BLaER1 treated with 17β-estradiol and CSF1 and Interleukin-3, amounts not matched to agents 10 nM and 100 nM (cell line): ENCODE measurements around the gene KLF2.

Experiments used
- H3K27ac ChIP-seq, 11 experiments: shearing (Covaris generic); formaldehyde crosslinking; 2 replicates each; pipeline ENCODE4 v1.8.1; 2022
- H3K27me3 ChIP-seq, 11 experiments: shearing (Covaris generic); formaldehyde crosslinking; 2 replicates each; pipeline ENCODE4 v1.8.1; 2022
- H3K36me3 ChIP-seq, 11 experiments: shearing (Covaris generic); formaldehyde crosslinking; 2 replicates each; pipeline ENCODE4 v1.8.1; 2022
- H3K4me1 ChIP-seq, 10 experiments: shearing (Covaris generic); formaldehyde crosslinking; 2 replicates each; pipeline ENCODE4 v1.8.1; 2022
- H3K4me2 ChIP-seq, 11 experiments: shearing (Covaris generic); formaldehyde crosslinking; 2 replicates each; pipeline ENCODE4 v1.8.1; 2022
- H3K4me3 ChIP-seq, 10 experiments: shearing (Covaris generic); formaldehyde crosslinking; 2 replicates each; pipeline ENCODE4 v1.8.1; 2022
- H3K9ac ChIP-seq, 11 experiments: shearing (Covaris generic); formaldehyde crosslinking; 2 replicates each; pipeline ENCODE4 v1.8.1; 2022
- H3K9me3 ChIP-seq, 11 experiments: shearing (Covaris generic); formaldehyde crosslinking; replicated peaks in 1 of 11; 2 replicates each; pipeline ENCODE4 v1.8.1; 2022
- H4K20me1 ChIP-seq, 11 experiments: shearing (Covaris generic); formaldehyde crosslinking; 2 replicates each; pipeline ENCODE4 v1.8.1; 2022
- Cebpa-rat ChIP-seq, 11 experiments: shearing (Covaris generic); IDR thresholded peaks; 2 replicates each; pipeline ENCODE4 v1.8.1; 2022

KLF2 gene

DNA sequence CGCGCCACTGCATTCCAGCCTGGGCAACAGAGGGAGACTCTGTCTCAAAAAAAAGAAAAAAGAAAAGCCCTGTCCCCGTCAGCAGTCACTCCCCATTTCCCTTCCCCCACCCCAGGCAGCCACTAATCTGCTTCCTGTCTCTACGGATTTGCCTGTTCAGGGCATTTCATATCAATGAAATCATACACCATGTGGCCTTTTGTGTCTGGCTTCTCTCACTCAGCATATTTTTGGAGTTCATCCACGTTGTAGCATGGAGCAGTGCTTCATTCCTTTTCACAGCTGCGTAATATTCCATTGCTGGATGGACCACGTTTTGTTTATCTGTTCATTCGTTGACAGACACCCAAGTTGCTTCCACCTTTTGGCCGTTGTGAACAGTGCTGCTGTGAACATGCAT lies 36.1 kb upstream of the KLF2 start:
- H4K20me1 ChIP-seq, result no peaks in the 10 kb centered on the region
- H3K9ac ChIP-seq, result no peak overlapping the region
- no peak overlapping the region for H3K4me3 ChIP-seq
- no peaks in the 10 kb centered on the region for H3K36me3 ChIP-seq
- H3K9me3 ChIP-seq, result no peaks in the 10 kb centered on the region
- H3K27ac ChIP-seq, result no peak overlapping the region
- no peak for TF ChIP-seq Cebpa-rat (IDR thresholded peaks at IDR 0.05)
- peak overlapping the region in 2 of 11 experiments; percentile 28 to 87; a peak in 3 of 22 replicates for H3K4me2 ChIP-seq
- H3K4me1 ChIP-seq, result peaks cover 32 to 51% (median 39%) of the 10 kb centered on the region in 10 experiments
- H3K27me3 ChIP-seq, result peaks cover 0 to 16% (median 10%) of the 10 kb centered on the region in 11 experiments; a peak in 11 of 22 replicates

DNA sequence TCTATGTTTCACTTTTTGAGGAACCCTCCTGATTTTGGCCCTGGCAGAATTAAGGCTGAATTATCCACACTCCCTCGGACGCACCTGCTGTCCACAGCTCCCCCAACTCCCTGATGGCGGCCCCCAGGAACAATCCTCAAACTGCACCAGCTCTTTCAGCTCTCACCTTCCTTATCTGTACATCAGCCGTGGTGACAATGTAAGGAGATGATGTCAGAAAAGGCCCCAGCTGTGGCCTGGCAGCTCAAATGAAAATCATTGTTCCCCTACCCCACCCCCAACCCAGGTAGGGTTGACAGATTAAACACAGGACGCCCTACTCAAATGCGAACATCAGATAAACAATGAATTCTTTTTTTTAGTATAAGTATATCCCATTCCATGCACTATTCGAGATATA lies 35.0 kb upstream of the KLF2 start:
- no peak overlapping the region for H3K4me2 ChIP-seq
- H3K4me3 ChIP-seq, result no peak overlapping the region
- no peak overlapping the region for H3K9ac ChIP-seq
- peaks cover 21 to 48% (median 33%) of the 10 kb centered on the region in 10 experiments for H3K4me1 ChIP-seq
- peaks cover 0 to 16% (median 10%) of the 10 kb centered on the region in 11 experiments; a peak in 11 of 22 replicates for H3K27me3 ChIP-seq
- H3K27ac ChIP-seq, result no peak overlapping the region
- no peak for TF ChIP-seq Cebpa-rat (IDR thresholded peaks at IDR 0.05)
- H4K20me1 ChIP-seq, result no peaks in the 10 kb centered on the region
- H3K9me3 ChIP-seq, result no peaks in the 10 kb centered on the region
- no peaks in the 10 kb centered on the region for H3K36me3 ChIP-seq

DNA sequence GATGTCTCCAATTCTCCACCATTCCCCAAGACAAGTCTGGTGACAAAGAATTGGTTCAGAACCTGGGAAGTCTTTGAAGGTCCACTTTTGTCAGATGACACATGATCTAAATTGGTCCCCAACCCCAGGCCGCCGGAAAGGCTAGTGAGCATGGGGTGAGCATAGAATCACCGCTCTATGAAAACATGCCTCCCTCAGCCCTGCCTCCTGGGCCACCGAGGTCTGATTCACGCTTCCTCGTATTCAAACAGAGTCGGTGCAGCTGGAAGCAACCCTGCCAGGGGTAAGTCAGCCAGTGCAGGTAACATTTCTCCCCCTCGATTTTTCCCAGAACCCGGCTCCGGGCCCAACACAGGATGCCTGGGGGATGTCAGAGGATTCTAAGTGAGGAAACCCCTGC lies 33.9 kb upstream of the KLF2 start:
- peaks cover 0 to 16% (median 10%) of the 10 kb centered on the region in 11 experiments; a peak in 11 of 22 replicates for H3K27me3 ChIP-seq
- TF ChIP-seq Cebpa-rat (IDR thresholded peaks at IDR 0.05), result no peak
- H3K4me3 ChIP-seq, result no peak overlapping the region
- H3K27ac ChIP-seq, result no peak overlapping the region
- no peak overlapping the region for H3K4me2 ChIP-seq
- H4K20me1 ChIP-seq, result no peaks in the 10 kb centered on the region
- H3K4me1 ChIP-seq, result peaks cover 12 to 37% (median 22%) of the 10 kb centered on the region in 10 experiments
- H3K36me3 ChIP-seq, result no peaks in the 10 kb centered on the region
- no peak overlapping the region for H3K9ac ChIP-seq
- H3K9me3 ChIP-seq, result no peaks in the 10 kb centered on the region

DNA sequence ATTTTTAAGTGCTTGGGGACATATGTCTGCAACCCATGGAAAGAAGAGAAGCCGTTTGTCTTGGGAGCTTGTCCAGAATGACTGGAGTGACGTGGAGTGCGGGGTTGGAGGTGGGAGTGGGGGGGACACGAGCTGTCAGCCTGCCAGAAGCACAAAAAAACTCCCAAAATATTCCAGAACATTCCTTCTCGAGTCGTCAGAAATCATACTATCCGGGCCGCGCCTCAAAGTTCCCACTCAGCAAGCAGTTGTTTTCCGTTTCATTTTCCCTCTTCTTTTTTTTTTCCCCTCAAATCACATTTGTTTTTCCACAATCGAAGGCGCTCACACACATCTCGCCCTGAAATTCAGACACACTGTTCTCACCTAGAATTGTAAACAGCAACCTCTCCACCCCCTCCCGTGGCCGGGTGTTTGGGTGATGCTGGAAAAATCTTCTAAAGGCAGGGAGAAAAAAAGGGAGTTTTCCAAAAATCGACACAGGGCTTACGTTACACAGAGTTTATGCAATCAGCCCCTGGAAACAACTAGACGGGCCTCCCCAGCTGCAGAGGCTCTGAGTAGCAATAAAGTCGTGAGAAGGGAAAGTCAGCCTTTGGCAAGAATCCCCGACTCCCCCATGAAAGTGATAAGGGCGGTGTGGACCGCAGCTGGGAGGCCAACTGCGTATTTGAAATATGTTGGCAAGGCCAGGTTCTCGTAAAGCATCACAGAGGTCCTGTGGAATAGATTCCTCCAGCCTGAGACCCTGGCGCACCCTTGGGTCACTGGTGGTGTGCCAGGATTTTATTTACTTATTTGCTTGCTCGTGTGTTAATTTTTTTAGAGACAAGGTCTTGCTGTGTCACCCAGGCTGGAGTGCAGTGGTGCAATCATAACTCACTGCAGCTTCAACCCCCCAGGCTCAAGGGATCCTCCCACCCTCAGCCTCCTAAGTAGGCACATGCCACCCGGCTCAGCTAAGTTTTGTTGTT lies 31.2 kb upstream of the KLF2 start:
- H3K9me3 ChIP-seq, result no peaks in the 10 kb centered on the region
- H4K20me1 ChIP-seq, result no peaks in the 10 kb centered on the region
- H3K27me3 ChIP-seq, result no peaks in the 10 kb centered on the region
- no peak overlapping the region for H3K4me3 ChIP-seq
- H3K4me1 ChIP-seq, result peaks cover 0 to 12% (median 2%) of the 10 kb centered on the region in 10 experiments; a peak in 10 of 20 replicates
- peak overlapping the region in 2 of 11 experiments; percentile 2 to 9; a peak in 2 of 22 replicates for H3K4me2 ChIP-seq
- H3K27ac ChIP-seq, result peak overlapping the region in 3 of 11 experiments; percentile 0 to 10 (median 9); a peak in 5 of 22 replicates
- no peaks in the 10 kb centered on the region for H3K36me3 ChIP-seq
- no peak for TF ChIP-seq Cebpa-rat (IDR thresholded peaks at IDR 0.05)
- H3K9ac ChIP-seq, result peak overlapping the region in 3 of 11 experiments; percentile 0 to 11 (median 0); a peak in 3 of 22 replicates

DNA sequence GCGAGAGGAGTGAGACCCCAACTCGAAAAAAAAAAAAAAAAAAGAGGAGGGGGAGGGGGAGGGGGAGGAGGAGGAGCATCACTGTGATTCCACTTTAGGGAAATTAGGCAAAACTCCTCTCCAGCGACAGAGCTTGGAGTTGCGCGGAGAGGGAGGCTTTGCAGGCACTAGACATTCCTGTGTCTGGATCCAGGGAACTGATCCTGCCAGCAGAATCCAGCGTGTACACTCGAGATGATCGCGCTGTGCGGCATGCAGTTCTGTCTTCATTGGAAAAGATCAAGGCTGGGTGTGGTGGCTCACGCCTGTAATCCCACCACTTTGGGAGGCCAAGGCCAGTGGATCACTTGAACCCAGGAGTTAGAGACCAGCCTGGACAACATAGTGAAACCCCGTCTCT lies 29.6 kb upstream of the KLF2 start:
- H3K4me3 ChIP-seq, result no peak overlapping the region
- H3K36me3 ChIP-seq, result no peaks in the 10 kb centered on the region
- H3K27ac ChIP-seq, result no peak overlapping the region
- H3K9me3 ChIP-seq, result no peaks in the 10 kb centered on the region
- no peak overlapping the region for H3K4me2 ChIP-seq
- TF ChIP-seq Cebpa-rat (IDR thresholded peaks at IDR 0.05), result no peak
- no peak overlapping the region for H3K9ac ChIP-seq
- H4K20me1 ChIP-seq, result no peaks in the 10 kb centered on the region
- no peaks in the 10 kb centered on the region for H3K27me3 ChIP-seq
- H3K4me1 ChIP-seq, result peaks cover 0 to 12% (median 1%) of the 10 kb centered on the region in 10 experiments; a peak in 9 of 20 replicates

DNA sequence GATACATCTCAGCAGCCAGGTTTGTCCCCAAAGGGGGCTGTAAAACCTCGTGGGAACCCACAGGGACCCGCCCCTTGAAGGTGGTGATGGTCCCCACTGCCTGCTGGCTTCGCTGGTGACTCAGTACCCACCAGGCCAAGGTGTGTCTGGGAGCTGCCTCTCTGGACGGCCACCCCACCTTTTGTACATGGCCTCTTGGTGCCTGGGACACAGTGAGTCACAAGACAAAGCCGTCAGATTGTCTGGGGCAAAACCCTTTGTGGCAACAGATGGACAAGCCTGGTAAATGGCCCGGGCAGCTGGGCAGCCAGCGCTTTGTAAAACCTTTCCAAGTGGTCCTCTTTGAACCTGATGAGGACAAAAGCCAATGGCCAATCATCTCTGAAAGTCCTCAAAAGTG lies 27.9 kb upstream of the KLF2 start:
- Histone ChIP-seq H3K4me2 (no peak overlapping the region), H3K9ac (no peak overlapping the region), H3K27ac (no peak overlapping the region)

DNA sequence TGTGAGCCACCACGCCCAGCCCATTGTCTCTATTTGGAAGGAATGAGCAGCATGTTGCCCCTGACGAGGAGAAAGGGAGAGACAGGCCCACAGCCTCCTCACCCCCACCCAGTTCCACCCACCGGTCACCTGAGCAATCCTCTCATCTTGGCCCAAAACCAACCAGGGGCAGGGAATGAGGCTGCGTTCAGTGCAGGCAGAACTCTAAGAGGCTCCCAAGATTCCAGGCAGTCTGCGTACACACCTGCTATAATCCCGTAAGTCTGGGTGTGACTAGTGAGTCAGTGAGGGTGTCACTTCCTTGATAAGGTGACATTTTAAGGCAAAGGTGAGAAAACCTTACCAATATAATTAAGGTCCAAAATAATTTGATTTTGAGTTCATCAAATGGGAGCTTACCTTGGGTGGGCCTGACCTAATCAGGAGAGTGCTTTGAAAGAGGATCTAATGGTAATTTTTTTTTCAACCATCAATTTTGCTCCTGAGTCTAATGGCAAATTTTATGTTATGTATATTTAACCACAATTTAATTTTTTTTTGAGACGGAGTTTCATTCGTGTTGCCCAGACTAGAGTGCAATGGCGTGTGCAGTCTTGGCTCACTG lies 26.9 kb upstream of the KLF2 start:
- no peaks in the 10 kb centered on the region for H4K20me1 ChIP-seq
- no peaks in the 10 kb centered on the region for H3K36me3 ChIP-seq
- no peak for TF ChIP-seq Cebpa-rat (IDR thresholded peaks at IDR 0.05)
- no peaks in the 10 kb centered on the region for H3K27me3 ChIP-seq
- H3K4me3 ChIP-seq, result no peak overlapping the region
- H3K27ac ChIP-seq, result no peak overlapping the region
- H3K9me3 ChIP-seq, result no peaks in the 10 kb centered on the region
- H3K4me1 ChIP-seq, result peaks cover 0 to 23% (median 12%) of the 10 kb centered on the region in 10 experiments; a peak in 18 of 20 replicates
- H3K4me2 ChIP-seq, result no peak overlapping the region
- H3K9ac ChIP-seq, result no peak overlapping the region

More for the DNA sequence above, 27.9 kb upstream of the KLF2 start:
- no peaks in the 10 kb centered on the region for H3K36me3 ChIP-seq
- peaks cover 0 to 13% (median 4%) of the 10 kb centered on the region in 10 experiments; a peak in 15 of 20 replicates for H3K4me1 ChIP-seq
- no peak overlapping the region for H3K4me3 ChIP-seq
- TF ChIP-seq Cebpa-rat (IDR thresholded peaks at IDR 0.05), result no peak
- no peaks in the 10 kb centered on the region for H3K27me3 ChIP-seq
- H4K20me1 ChIP-seq, result no peaks in the 10 kb centered on the region
- no peaks in the 10 kb centered on the region for H3K9me3 ChIP-seq

DNA sequence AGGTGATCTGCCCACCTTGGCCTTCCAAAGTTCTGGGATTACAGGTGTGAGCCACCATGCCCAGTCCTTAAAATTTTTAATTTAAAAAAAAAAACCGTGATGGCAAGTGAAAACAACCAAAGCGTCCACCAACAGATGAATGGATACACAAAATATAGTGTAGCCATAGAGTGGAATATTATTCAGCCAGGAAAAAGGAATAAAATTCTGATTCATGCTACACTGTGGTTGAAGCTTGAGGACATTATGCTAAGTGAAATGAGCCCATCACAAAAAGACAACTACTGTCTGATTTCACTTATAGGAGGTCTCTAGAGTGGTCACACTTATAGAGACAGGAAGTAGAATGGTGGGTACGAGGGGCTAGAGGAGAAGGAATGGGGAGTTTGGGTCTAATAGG lies 26.3 kb upstream of the KLF2 start:
- no peak overlapping the region for H3K4me2 ChIP-seq
- H3K27me3 ChIP-seq, result no peaks in the 10 kb centered on the region
- H3K36me3 ChIP-seq, result no peaks in the 10 kb centered on the region
- no peak for TF ChIP-seq Cebpa-rat (IDR thresholded peaks at IDR 0.05)
- peaks cover 0 to 21% (median 17%) of the 10 kb centered on the region in 10 experiments; a peak in 18 of 20 replicates for H3K4me1 ChIP-seq
- H3K27ac ChIP-seq, result no peak overlapping the region
- no peaks in the 10 kb centered on the region for H4K20me1 ChIP-seq
- no peaks in the 10 kb centered on the region for H3K9me3 ChIP-seq
- H3K4me3 ChIP-seq, result no peak overlapping the region
- H3K9ac ChIP-seq, result no peak overlapping the region

DNA sequence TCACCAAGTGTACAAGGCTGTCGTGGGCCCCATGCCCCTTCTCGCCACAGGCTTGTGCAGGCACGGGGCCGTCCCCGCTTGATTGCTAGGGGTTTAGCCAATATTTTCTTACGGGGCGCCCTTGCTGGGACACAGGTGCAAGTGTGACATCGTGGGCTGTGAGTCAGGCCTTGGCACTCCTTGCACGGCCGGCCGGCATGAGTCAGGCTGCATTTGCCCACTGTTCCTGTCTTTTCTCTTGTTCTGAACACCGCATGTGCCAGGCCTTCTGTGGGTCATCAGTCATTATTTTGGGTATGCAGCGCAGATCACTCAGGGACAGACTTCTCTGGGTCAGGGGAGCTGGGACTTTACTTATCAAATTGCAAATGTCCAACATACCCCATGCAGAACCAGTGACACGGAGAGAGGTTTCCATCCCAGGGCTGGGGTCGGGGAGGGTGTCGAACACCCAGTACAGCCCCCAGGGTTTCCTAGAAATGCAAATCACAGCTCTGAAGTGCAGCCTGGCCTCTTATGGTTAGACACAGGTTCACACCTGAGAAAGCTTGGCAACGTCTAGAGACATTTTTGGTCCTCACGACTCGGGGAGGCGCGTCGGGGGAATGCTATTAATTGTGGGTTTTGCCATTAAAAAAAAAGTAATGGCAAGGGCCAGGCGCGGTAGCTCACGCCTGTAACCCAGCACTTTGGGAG lies 22.5 kb upstream of the KLF2 start:
- H3K4me1 ChIP-seq, result peaks cover 5 to 19% (median 16%) of the 10 kb centered on the region in 10 experiments; a peak in 15 of 20 replicates
- H3K27ac ChIP-seq, result no peak overlapping the region
- no peaks in the 10 kb centered on the region for H3K27me3 ChIP-seq
- no peaks in the 10 kb centered on the region for H4K20me1 ChIP-seq
- no peaks in the 10 kb centered on the region for H3K9me3 ChIP-seq
- H3K4me3 ChIP-seq, result no peak overlapping the region
- H3K4me2 ChIP-seq, result peak overlapping the region in 9 of 11 experiments; percentile 1 to 48 (median 23); a peak in 11 of 22 replicates
- H3K36me3 ChIP-seq, result no peaks in the 10 kb centered on the region
- H3K9ac ChIP-seq, result no peak overlapping the region
- TF ChIP-seq Cebpa-rat (IDR thresholded peaks at IDR 0.05), result no peak
